ENCODE results near the gene WDR18.
A peak's percentile ranks its signal among the peaks of the same experiment; 100 is the strongest.

Gene WDR18

DNA sequence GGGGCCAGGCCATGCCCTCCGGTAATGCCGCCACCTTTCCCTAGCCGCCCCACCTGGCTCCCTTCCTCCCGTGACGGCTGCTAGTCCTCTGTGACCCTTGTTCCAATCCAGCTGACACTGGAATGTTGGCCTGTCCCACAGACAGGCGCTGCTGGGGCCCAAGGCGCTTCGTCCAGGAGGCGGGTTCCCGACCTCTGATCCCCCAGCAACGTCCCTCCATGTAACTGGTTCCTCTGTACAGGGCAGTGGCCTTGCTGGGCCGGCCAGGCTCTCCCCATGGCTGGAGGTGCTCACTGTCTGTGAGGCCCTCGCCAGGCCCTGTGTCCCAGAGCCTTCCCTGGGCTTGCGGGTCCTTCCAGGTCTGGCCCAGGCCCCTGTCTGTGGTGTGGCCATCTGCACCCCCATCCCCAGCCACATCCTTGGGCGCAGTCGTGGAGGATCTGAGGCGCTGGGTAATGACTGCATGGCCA lies 9.3 kb downstream of the WDR18 start:
- DNase-seq = no peak

DNA sequence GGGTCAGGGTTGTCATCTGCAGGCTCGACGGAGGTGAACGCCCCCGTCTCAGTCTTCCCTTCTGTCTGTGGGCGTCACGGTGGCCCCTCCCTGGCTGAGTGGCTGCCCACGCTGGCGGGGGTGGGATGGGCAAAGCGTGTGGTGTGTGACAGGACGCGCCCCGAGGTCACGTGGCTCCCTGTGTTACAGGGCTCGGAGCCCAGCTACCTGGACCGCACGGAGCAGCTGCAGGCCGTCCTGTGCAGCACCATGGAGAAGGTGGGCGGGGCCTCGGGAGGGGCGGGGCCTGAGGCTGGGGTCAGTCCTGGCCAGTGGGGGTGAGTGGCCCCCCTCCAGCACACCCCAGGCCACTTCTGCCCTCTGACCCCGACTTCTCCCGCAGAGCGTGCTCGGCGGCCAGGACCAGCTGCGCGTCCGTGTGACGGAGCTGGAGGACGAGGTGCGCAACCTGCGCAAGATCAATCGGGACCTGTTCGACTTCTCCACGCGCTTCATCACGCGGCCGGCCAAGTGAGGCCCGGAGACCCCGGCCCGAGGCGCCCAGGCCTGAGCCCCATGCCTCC lies 9.8 kb downstream of the WDR18 start:
- DNase-seq = no peak

DNA sequence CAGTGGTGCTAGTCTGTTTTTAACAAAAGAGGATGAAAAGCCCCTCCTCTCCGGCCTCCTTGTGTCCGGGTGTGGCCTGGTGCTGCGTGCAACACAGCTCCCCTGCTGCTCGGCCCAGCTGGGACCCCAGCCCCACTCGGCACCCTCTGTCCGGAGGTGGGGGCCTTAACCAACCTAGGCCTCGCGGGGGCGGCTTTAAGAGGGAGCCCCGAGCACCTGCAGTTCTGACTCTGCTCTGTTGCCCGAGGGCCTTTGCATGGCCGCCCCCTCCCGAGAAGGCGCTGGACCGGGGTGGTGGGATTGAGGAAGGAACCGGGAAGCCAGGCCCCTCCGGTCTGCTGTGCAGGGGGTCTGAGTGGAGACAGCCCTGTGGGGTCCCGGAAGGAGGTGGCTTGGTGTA lies 10.4 kb downstream of the WDR18 start:
- DNase-seq = no peak

- no peak for DNase-seq
Observed at GRCh38 chr19:995051-995827, 11.1 kb downstream of the WDR18 start.

DNA sequence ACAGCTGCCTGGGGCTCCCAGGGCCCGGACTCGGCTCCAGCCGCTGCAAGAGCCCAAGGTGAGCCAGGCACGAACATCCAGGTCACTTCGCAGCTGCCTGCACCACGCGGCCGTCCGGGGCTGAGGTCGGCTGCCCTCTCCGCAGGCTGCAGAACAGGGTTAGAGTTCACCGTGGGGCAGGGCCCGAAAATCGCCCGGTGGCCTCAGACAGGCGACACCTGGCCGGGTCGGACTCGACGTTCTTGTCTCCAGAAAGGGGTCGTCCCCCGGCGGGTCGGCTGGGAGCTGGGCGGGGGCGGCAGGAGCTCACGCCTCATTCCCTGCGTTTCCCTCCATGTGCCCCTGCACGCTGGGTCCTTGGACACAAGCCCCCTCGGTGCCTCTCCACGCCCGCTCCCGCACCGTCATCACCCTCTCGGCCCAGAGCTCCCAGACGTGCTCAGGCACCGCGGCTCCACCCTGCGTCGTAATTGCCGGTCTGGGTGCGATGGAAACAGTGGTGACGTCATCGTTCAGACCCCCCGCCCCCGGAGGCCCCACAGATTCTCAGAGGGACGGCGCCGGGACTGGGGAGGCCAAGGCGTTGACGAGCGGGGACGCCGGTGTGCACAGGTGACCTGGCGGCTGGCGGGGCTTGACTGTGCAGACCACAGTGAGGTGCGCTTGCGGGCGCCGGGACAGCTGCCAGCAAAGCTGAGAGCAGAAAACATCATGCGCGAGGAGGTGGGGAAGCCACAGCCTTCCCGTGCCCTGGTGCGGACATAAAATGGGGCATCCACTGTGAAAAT lies 12.1 kb downstream of the WDR18 start:
- DNase-seq = peak; percentile 54 to 77 (median 72)

DNA sequence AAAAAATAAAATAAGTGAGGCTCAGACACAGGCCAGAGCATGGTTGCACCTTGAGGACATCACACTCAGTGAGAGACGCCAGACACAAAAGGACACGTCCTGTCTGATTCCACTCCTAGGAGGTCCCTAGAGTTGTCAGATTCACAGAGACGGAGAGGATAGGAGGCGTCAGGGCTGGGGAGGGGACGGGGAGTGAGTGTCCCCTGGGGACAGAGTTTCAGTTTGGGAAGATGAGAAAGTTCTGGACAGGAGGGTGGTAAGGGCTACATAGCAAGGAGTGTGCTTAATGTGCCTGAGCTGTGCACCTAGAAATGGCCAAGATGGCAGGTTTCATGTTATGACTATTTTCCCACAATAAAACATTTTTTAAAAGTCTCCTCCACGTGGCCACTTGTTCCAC lies 13.9 kb downstream of the WDR18 start:
- no peak for DNase-seq

DNA sequence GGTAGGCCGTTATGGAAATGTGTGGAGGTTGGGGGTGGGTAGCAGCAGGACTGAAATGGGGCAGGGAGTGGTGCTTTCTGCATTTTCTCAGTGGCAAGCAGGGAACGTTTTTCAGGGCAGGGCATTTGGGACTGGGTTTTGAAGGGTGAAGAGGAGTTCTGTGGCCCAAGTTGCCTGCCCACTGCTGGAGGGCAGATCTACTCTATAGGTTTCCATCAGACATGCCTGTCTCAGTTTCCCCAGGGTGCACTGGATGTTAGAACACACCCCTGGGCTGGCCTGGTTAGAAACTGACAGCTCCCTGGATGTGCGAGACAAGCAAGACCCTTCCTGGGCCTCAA lies 15.2 kb downstream of the WDR18 start:
- DNase-seq = no peak

DNA sequence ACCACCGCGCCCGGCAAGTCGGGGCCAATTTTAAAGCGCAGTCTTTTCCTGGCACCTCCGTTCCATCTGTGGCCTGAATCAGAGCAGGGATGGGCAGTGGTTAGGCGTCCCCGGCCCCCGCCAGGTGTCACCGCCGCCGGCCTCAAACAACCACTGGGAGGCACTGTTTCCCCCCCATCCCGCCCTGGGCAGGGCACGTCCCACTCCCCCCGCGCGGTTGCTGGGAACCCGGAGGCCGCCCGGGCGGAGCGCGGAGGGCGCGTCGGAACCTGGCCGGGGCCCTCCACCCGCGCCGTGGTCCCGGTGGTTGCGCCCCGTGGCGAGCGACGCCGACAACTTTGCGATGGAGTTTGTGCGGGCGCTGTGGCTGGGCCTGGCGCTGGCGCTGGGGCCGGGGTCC lies 15.9 kb downstream of the WDR18 start, which contains the start of gene GRIN3B:
Gene GRIN3B, plus strand, starts transcription at position 325 of the 400 bp plus-strand sequence. Its CDS starts 19 bp downstream, at position 344.
- DNase-seq = peak in 5 of 6 experiments; percentile 36 to 51 (median 49)

GRCh38 chr19:1000591-1001537 lies 16.7 kb downstream of the WDR18 start:
- DNase-seq = no peak

DNA sequence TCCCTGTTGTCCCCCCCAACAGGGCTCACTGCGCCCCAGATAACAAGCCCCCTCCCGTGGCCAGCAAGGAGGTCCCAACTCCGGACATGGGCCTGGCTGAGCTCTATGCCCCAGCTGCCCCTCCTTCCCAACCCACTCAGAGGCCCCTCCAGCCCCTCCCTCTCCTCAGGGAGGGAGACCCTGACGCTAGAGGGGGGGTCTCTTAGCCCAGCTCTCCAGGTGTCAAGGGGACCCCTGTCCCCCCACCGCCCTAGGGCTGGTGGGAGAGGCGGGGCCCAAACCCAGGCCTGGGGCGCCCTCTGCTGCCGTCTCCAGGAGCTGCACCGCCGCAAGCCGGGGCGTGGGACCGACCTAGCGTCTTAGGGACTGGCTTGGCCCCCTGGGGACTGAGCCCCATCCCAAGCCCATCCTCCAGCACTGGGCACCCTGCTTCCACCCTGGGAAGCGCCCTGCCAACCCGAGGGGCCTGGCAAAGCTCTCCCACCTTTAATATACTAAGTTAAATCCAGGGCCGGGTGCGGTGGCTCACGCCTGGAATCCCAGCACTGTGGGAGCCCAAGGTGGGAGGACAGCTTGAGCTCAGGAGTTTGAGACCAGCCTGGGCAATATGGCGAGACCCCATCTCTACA lies 17.5 kb downstream of the WDR18 start:
- DNase-seq = peak; percentile 49 to 75 (median 59)

DNA sequence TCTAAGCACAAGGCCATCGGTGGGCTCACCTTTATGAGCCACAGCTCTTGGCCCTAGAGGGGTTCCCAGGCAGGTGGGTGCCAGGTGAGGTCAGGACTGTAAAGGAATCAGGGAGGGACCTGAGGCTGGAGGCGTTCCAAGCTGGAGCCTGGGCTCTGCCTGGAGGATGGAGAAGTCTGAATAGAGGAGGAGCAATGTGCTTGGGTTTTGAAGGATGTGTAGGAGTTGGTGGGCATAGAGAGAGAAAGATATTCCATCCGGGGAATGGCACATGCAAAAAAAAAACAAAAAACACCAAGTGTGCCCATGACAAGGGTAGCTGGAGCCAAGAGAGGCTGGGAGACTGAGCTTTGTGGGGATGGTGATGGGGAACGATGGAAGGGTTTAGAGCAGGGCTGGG lies 18.5 kb downstream of the WDR18 start:
- DNase-seq = no peak

DNA sequence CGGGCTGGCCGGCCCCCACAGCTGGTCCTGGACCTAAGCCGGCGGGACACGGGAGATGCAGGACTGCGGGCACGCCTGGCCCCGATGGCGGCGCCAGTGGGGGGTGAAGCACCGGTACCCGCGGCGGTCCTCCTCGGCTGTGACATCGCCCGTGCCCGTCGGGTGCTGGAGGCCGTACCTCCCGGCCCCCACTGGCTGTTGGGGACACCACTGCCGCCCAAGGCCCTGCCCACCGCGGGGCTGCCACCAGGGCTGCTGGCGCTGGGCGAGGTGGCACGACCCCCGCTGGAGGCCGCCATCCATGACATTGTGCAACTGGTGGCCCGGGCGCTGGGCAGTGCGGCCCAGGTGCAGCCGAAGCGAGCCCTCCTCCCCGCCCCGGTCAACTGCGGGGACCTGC lies 19.1 kb downstream of the WDR18 start:
- no peak for DNase-seq

DNA sequence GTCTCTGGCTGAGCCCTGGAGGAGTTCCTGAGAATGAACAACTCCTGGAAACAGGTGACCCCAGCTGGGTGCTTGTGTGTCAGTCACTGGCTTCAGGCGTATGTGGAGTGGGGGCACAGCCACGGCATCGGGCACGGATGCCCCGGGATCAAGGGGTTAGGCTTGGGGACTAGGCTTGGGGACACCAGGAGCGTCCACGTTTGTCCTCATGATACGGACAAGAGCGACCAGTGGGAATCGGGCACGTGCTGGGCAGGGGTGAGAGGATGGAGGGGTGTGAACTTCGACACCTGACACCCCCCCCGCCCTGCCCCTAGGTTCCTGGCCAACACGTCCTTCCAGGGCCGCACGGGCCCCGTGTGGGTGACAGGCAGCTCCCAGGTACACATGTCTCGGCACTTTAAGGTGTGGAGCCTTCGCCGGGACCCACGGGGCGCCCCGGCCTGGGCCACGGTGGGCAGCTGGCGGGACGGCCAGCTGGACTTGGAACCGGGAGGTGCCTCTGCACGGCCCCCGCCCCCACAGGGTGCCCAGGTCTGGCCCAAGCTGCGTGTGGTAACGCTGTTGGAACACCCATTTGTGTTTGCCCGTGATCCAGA lies 20.2 kb downstream of the WDR18 start:
- DNase-seq = no peak

- no peak for DNase-seq
Observed at GRCh38 chr19:1004803-1005664, 20.9 kb downstream of the WDR18 start.

- no peak for DNase-seq
Observed at GRCh38 chr19:1006711-1007398, 22.7 kb downstream of the WDR18 start.

- DNase-seq = no peak
Observed at GRCh38 chr19:1007399-1008251, 23.5 kb downstream of the WDR18 start.

- DNase-seq = no peak
Observed at GRCh38 chr19:1008268-1009040, 24.3 kb downstream of the WDR18 start.
